HepG2 (cell line): ENCODE results near the gene NMNAT3. TPM values are rescaled to one million over a fixed set of nuclear protein-coding genes. Genes with fewer than 3 reads are reported as not detected.

Experiments
- ATAC-seq: fragments of 200-7000 bp; cut with Tn5 transposase; 3 replicates; pipeline ENCODE4 v1.9.1; 2020; ENCODE audit warnings: mild to moderate bottlenecking, moderate library complexity
- BruUV-seq: library from RNA; stranded (reverse); fragments of 400-500 nt; replicated peaks from 2 replicates; lab custom pipeline; 2021; lab: Mats Ljungman, UMichigan
- CTCF ChIA-PET: fragments of 300-600 bp; formaldehyde crosslinking; extraction: SDS; loops from one replicate; lab custom pipeline; 2021; ENCODE audit warnings: low total read pairs, inconsistent platforms, low intra/inter-chr PET ratio; lab: Yijun Ruan, JAX
- POLR2A ChIA-PET: fragments of 350-600 bp; sonication (Branson Sonifier 250); formaldehyde crosslinking; loops from one replicate; lab custom pipeline; 2020; ENCODE audit warnings: antibody characterized with exemption, inconsistent platforms; lab: Yijun Ruan, JAX
- DNase-seq: peaks from one replicate; pipeline ENCODE4 v3.0.0-alpha.2; 2015; ENCODE audit warnings: low spot score
- FAIRE-seq: peaks from 3 replicates; lab custom pipeline; 2011; peaks lifted over from hg19 to GRCh38; lab: Jason Lieb, UNC
- H2AFZ ChIP-seq: one replicate; pipeline ENCODE4 v1.6.1; 2011; ENCODE audit warnings: low read length, inconsistent platforms
- H3K27ac ChIP-seq: fragments of 300-600 bp; 3 replicates; pipeline ENCODE4 v1.8.0; 2011; ENCODE audit warnings: mixed run types, mild to moderate bottlenecking, mixed read lengths, low read length, inconsistent platforms; ENCODE audit not compliant: insufficient read depth; ENCODE audit errors: extremely low read length
- H3K27me3 ChIP-seq, 2 experiments: fragments of 200-600 bp in 1 of 2; 2 replicates in 1 of 2; 3 replicates in 1 of 2; pipeline versions ENCODE4 v1.6.0 to v1.8.0; 2011; ENCODE audit warnings: low read length in 2 of 2, mild to moderate bottlenecking in 2 of 2, moderate library complexity in 2 of 2, inconsistent platforms in 1 of 2; ENCODE audit not compliant: insufficient read depth in 2 of 2, control insufficient read depth in 1 of 2
- H3K36me3 ChIP-seq, 2 experiments: fragments of 200-600 bp in 1 of 2; replicated peaks in 1 of 2; 2 replicates in 1 of 2; 3 replicates in 1 of 2; pipeline versions ENCODE4 v1.5.1 to v1.8.0; 2011; ENCODE audit warnings: low read length in 2 of 2, inconsistent platforms in 1 of 2; ENCODE audit not compliant: insufficient read depth in 2 of 2, control insufficient read depth in 1 of 2
- H3K4me1 ChIP-seq: 2 replicates; pipeline ENCODE4 v1.5.1; 2012; ENCODE audit warnings: low read length, inconsistent platforms; ENCODE audit not compliant: insufficient read depth
- H3K4me2 ChIP-seq: 2 replicates; pipeline ENCODE4 v1.6.0; 2011; ENCODE audit warnings: low read depth, low read length, inconsistent platforms
- H3K4me3 ChIP-seq, 3 experiments: fragments of 200-600 bp in 1 of 3; sonication (generic), shearing (Covaris generic) in 1 of 3; replicated peaks in 1 of 3; 2 replicates each; pipeline ENCODE4 v1.5.1; 2011 to 2016; ENCODE audit warnings: low read length in 3 of 3, inconsistent platforms in 2 of 3, low read depth in 2 of 3, mild to moderate bottlenecking in 2 of 3, control low read depth in 1 of 3, mixed read lengths in 1 of 3; ENCODE audit not compliant: insufficient read depth in 1 of 3
- H3K79me2 ChIP-seq: one replicate; pipeline ENCODE4 v1.6.1; 2011; ENCODE audit warnings: low read length, inconsistent platforms; ENCODE audit not compliant: insufficient read depth
- H3K9ac ChIP-seq: 2 replicates; pipeline ENCODE4 v1.6.0; 2011; ENCODE audit warnings: mild to moderate bottlenecking, low read depth, low read length, inconsistent platforms; ENCODE audit not compliant: insufficient read depth
- H3K9me3 ChIP-seq: 2 replicates; pipeline ENCODE4 v1.5.1; 2012; ENCODE audit warnings: mild to moderate bottlenecking, low read length
- H4K20me1 ChIP-seq: 2 replicates; pipeline ENCODE4 v1.6.0; 2011; ENCODE audit warnings: inconsistent platforms, mild to moderate bottlenecking, low read length, moderate library complexity; ENCODE audit not compliant: insufficient read depth
- GTF2F1 ChIP-seq: fragments of 150-350 bp; IDR thresholded peaks from 2 replicates; pipeline ENCODE4 v1.6.1; 2014; ENCODE audit warnings: low read length
- HES4 ChIP-seq: sonication (generic); formaldehyde crosslinking; IDR thresholded peaks from 2 replicates; pipeline ENCODE4 v1.9.0; 2021; ENCODE audit warnings: mild to moderate bottlenecking, missing genetic modification reagents, borderline replicate concordance
- HOMEZ ChIP-seq: IDR thresholded peaks from 2 replicates; pipeline ENCODE4 v1.6.1; 2016; ENCODE audit warnings: low read depth
- KDM1A ChIP-seq: IDR thresholded peaks from 2 replicates; pipeline ENCODE4 v1.6.1; 2016; ENCODE audit warnings: missing compliant biosample characterization
- MAFK ChIP-seq, 2 experiments: IDR thresholded peaks in 1 of 2; conservative IDR thresholded peaks in 1 of 2; 2 replicates each; pipeline ENCODE4 v1.6.1; 2011; ENCODE audit warnings: improper control_type of control experiment in 2 of 2, low read length in 2 of 2
- MNT ChIP-seq: fragments of 450-650 bp; IDR thresholded peaks from 2 replicates; pipeline ENCODE4 v1.6.1; 2016
- MYC ChIP-seq: sonication (generic); formaldehyde crosslinking; IDR thresholded peaks from 2 replicates; pipeline ENCODE4 v1.9.0; 2021; ENCODE audit warnings: missing genetic modification reagents, borderline replicate concordance
- NFATC3 ChIP-seq: sonication (generic); formaldehyde crosslinking; IDR thresholded peaks from 2 replicates; pipeline ENCODE4 v1.5.1; 2020; ENCODE audit warnings: mild to moderate bottlenecking, missing genetic modification reagents
- RFXAP ChIP-seq: sonication (generic); formaldehyde crosslinking; IDR thresholded peaks from 2 replicates; pipeline ENCODE4 v1.4.0; 2020; ENCODE audit warnings: missing genetic modification reagents, borderline replicate concordance
- RXRA ChIP-seq: sonication (generic); formaldehyde crosslinking; IDR thresholded peaks from 2 replicates; pipeline ENCODE4 v1.5.1; 2020; ENCODE audit warnings: missing genetic modification reagents
- STAG1 ChIP-seq: sonication (generic); formaldehyde crosslinking; IDR thresholded peaks from 2 replicates; pipeline ENCODE4 v1.4.0; 2020; ENCODE audit warnings: missing genetic modification reagents
- TOPORS ChIP-seq: sonication (generic); formaldehyde crosslinking; IDR thresholded peaks from 2 replicates; pipeline ENCODE4 v1.8.0; 2023; ENCODE audit warnings: mild to moderate bottlenecking, missing genetic modification reagents
- ZNF292 ChIP-seq: sonication (generic); formaldehyde crosslinking; IDR thresholded peaks from 2 replicates; pipeline ENCODE4 v1.8.1; 2022; ENCODE audit warnings: mild to moderate bottlenecking, low read depth, missing genetic modification reagents, borderline replicate concordance
- ZNF660 ChIP-seq: sonication (generic); formaldehyde crosslinking; IDR thresholded peaks from 2 replicates; pipeline ENCODE4 v1.5.1; 2020; ENCODE audit warnings: mild to moderate bottlenecking, low read depth, missing genetic modification reagents, borderline replicate concordance
- ZNF784 ChIP-seq: sonication (generic); formaldehyde crosslinking; IDR thresholded peaks from 2 replicates; pipeline ENCODE4 v1.5.1; 2020; ENCODE audit warnings: missing genetic modification reagents, mild to moderate bottlenecking, borderline replicate concordance
- ZNF879 ChIP-seq: sonication (generic); formaldehyde crosslinking; IDR thresholded peaks from 2 replicates; pipeline ENCODE4 v1.8.1; 2023; ENCODE audit warnings: missing genetic modification reagents
- WGBS: methylation state at CpG from one replicate; pipeline ENCODE4 v1.1.6; 2017; ENCODE audit warnings: low lambda C conversion rate; 5-methylcytosine and 5-hydroxymethylcytosine counted together
- in situ Hi-C: cut with HindIII; loops from 2 replicates; pipeline ENCODE4 v1.10.0; 2017; ENCODE audit warnings: low pct_unique_long_range_greater_than_20kb; ENCODE audit not compliant: extremely low pct_ligation_motif_present
- intact Hi-C: fragments of 100-400 bp; cut with micrococcal nuclease; formaldehyde crosslinking; loops from one replicate; pipeline ENCODE4 v1.10.0; 2022; ENCODE audit not compliant: unreplicated experiment
- polyA plus RNA-seq, 8 experiments: library from polyadenylated mRNA; depleted of rRNA in 3 of 8; stranded (reverse) in 7 of 8; unstranded in 1 of 8; fragments of >200 nt; fragmentation: Illumina TruSeq in 4 of 8; extraction: Trizol in 4 of 8; gene quantifications; 2 replicates each; pipeline versions ENCODE4 v1.2.1 to v1.2.3, GENCODE V29; 2011 to 2016; ENCODE audit warnings: low read depth in 4 of 8, missing spikeins in 1 of 8, mixed read lengths in 1 of 8; ENCODE audit not compliant: insufficient read depth in 1 of 8
- total RNA-seq, 5 experiments: library from RNA; depleted of rRNA; stranded (reverse); fragments of >200 nt; fragmentation: Illumina TruSeq; extraction: Trizol; gene quantifications; 2 replicates each; pipeline ENCODE4 v1.2.3, GENCODE V29; 2016; ENCODE audit warnings: low read depth in 1 of 5

NMNAT3 gene
- total and polyA plus RNA-seq, 2 of the 13 experiments (the other 11 are each of a cell fraction or from before 2014, with no cell fraction given): 6.1 to 7.0 TPM

GRCh38 chr3:139519998-139520737, 157.6 kb downstream of the NMNAT3 start (continued):
- TF ChIP-seq ZNF784 (no peak), MNT (peak; percentile 65), STAG1 (peak; percentile 51), MYC (CRISPR knock-in tag) (peak; percentile 49), RXRA (no peak), KDM1A (CRISPR knock-in tag) (no peak), RFXAP (CRISPR knock-in tag) (no peak)
- TF ChIP-seq, all 625 proteins: peak for 7

- intact Hi-C loops (no loop called here), in situ Hi-C loops (no loop called here)
- Histone ChIP-seq H2AFZ (no peak overlapping the region), H3K79me2 (no peaks in the 10 kb centered on the region), H3K9me3 (no peaks in the 10 kb centered on the region), H3K36me3 (no peaks in the 10 kb centered on the region), H3K27me3 (no peaks in the 10 kb centered on the region), H4K20me1 (no peaks in the 10 kb centered on the region), H3K9ac (no peak overlapping the region), H3K4me2 (no peak overlapping the region), H3K4me1 (no peaks in the 10 kb centered on the region), H3K4me3 (no peak overlapping the region), H3K27ac (no peak overlapping the region)
- 78% methylated on average over 8 of the region's 9 CpGs for WGBS
- TF ChIP-seq NFATC3 (no peak), HOMEZ (CRISPR knock-in tag) (no peak), ZNF879 (CRISPR knock-in tag) (no peak), MAFK (conservative IDR thresholded peaks at IDR 0.05 in 1 of 2, IDR thresholded peaks at IDR 0.05 in 1 of 2; ENCODE audit: low read length in 2 of 2) (no peak), ZNF660 (CRISPR knock-in tag) (no peak), HES4 (CRISPR knock-in tag) (no peak), ZNF292 (CRISPR knock-in tag) (no peak), GTF2F1 (no peak), TOPORS (CRISPR knock-in tag) (no peak)
- DNase-seq (no peak), FAIRE-seq (no peak), ATAC-seq (no peak; the same call in 2 of the 3 replicates)
- ChIA-PET CTCF (interaction anchor here (1.5 kb wide), 1 partner anchor 91 kb away, joined by 6 read pairs; no protein-coding TSS in a partner anchor), POLR2A (no interaction called here)
- BruUV-seq: no TSS peak
Measured at GRCh38 chr3:139518926-139519842, 158.6 kb downstream of the NMNAT3 start.
